HCEC 1CT (cell line): Measurements from ENCODE around the gene CDH18.
A peak's percentile ranks its signal among the peaks of the same experiment; 100 is the strongest.
"Not testable (repeated sequence)": the region's sequence is repeated elsewhere in the genome, so short reads cannot be mapped to it uniquely, and the experiment has no call there.

Experiments
- DNase-seq: peaks from one replicate; pipeline ENCODE4 v3.0.0-alpha.2; 2017

CDH18 gene

DNA sequence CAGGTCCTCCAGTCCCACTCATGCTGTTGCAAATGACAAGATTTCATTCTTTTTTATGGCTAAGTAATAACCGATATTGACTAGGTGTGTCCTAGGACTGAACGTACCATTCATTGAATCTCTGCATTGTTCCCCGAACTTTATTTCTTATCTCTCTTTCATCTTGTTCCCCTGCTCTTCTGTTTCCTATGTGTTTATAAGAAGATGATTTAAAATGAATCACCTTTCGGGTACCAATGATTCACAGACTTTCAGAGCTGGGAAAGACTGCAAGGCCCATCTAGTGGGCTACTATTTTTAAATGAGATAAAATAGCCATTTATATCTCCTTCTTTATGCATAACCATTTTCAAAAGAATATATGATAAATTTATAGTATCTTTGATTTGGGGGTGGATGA, 133.0 kb downstream of the CDH18 start:
- peak; percentile 69 for DNase-seq

DNA sequence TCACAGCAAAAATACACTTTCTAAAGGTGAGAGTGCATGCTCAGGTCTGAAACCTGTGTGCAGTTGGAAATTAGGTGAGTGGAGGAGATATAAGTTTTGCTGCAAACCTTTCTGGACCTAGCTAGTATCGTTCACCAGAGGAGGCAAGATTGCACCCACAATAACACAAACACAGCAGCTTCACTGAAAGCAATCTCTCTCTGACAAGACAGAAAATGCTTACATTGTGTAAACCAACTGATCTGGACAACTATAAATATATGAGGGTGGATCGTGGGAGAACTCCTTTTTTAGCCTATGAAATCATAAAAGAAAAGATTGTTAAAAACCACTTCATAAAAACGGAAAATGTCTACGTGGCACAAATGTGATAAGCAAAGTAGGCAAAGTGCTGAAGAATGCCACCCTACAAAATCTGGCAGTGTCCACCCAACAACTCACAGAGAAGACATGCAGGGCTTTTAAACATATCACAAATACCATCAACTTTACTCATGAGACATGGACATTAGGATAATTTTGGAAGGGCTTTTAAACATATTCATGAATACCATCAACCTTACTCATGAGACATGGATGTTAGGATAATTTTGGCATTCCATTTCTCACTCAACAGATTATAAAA, 134.3 kb downstream of the CDH18 start:
- peak; percentile 90 for DNase-seq

DNA sequence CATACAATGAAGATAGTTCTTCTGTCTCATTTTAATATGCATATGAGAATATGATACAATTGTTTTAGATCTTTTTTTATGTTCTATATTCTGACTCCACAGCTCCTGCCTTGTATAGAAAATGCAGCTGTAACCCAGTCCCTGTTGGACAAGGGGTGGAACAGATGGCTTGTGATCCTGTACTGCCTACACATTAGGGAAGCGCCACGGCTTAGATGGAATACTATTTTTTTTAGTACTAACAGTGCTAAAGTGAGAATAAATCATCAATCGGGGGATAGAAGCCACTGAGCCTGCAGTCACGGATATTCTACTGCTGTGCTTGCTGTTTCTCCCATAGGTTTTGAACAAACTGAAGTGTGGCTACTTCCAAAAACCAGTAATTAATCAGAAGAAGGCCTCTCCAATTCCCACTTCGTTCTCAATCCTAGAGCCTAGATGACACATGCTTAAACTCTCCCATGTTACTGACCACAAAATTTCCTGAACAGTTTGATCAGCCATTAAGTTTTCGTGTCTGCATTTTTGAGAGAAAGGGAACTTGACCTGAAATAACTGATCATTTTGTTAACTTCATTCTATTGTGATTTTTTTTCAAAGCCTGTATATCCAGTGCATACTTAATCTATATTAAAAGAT, 150.3 kb downstream of the CDH18 start:
- peak; percentile 39 for DNase-seq

DNA sequence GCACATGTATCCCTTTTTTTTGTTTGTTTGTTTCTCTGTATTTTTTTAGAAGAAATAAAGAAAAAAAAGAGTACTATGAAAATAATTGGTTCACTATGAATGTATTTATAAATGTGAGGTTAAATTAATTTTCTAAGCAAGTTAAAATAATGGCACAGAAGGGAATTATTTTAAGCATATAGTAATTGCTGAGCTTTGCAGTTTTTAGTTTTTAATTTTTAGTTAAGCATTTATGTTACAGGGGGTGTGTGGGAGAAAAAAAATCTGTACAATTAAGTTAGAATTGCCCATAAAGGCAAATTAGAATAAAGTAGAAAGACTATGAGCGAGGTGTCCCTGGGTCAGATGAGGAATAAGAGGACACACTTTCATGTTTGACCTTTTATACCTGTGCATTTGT, 152.6 kb downstream of the CDH18 start:
- no peak for DNase-seq

DNA sequence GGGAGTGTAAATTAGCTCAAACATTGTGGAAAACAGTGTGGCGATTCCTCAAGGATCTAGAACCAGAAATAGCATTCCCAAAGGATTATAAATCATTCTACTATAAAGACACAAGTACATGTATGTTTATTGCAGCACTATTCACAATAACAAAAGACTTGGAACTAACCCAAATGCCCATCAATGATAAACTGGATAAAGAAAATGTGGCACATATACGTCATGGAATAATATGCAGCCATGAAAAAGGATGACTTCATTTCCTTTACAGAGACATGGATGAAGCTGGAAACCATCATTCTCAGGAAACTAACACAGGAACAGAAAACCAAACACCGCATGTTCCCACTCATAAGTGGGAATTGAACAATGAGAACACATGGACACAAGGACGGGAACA, 175.3 kb downstream of the CDH18 start:
- not testable (repeated sequence) for DNase-seq

DNA sequence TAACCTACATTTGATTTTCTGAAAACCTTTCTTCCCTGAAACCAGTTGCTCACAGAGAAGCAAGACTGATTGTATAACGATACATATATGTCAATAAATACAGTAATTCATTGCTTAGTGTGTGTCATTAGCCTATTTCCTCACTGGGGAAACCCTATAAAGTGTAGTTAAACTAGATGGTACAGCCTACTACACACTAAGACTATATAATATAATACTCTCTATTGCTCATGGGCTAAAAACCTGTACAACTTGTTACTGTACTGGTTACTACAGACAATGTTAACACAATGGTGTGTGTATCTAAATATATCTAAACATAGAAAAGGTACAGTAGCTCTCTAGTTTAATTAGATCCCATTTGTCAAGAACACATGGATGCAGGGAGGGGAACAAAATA, 181.2 kb downstream of the CDH18 start:
- no peak for DNase-seq

DNA sequence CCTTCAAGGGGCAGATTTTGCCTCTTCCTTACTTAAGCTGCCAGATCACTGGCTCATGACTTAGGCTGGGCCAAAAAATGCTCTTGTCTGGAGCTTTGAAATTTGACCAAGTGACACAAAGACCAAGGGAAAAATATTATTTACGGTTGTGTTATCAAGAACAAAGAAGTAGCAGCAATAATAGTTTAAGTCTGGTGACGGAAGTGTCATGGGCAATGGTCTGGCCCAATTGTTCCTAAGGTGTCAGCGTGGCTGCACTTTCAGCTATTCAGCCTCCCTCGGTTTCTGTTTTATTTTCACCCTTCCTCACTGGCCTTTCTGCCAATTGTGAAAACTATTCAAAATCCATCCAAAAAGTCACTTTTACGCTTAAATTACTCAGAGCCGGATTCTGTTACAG, 185.3 kb downstream of the CDH18 start:
- no peak for DNase-seq

DNA sequence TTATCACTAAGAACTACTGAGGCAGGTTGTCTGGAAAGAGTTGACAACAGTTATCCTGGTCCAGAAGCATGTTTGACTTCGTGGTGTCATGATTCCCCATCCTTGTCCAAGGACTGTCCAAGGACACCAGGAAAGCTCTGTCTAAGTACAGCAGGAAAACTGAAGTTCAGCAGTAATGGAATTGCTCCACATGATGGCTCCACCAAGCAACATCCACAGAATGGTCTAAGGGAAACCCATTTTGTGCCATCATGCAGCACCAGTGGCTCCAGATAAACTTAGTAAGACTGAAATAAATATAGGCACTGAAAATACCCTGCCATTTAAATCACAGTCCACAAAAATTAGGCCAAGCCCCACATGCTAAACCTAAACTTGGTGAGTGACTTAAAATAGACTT, 192.8 kb downstream of the CDH18 start:
- DNase-seq: peak; percentile 61

DNA sequence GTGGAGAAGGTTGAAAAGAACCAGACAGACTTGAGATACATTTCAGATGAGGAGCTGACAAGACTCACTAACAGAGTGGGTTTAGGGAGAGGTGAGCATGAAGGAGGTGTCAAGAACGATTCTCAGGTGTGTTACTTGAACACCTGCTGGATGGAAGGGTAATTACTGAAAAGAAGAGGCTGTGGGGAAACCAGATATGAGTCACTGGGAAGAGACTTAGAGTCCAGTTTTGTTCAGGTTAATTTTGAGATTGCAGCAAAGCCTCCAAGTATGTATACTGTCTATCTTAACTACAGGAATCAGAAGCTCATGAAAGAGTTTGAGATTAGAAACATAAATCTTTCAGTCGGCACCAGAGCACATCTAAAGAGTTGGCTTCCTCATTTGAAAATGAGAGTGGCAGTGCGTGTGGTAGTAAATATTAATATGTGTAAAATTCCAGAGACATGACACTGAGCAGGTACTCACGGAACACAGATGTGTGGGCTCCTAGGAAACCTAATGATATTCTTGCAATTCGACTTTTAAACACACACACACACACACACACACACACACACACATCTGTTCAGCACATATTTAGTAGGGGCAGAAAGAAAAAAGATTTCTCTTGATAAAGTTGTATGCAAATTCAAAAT, 197.1 kb downstream of the CDH18 start:
- DNase-seq: peak; percentile 10

DNA sequence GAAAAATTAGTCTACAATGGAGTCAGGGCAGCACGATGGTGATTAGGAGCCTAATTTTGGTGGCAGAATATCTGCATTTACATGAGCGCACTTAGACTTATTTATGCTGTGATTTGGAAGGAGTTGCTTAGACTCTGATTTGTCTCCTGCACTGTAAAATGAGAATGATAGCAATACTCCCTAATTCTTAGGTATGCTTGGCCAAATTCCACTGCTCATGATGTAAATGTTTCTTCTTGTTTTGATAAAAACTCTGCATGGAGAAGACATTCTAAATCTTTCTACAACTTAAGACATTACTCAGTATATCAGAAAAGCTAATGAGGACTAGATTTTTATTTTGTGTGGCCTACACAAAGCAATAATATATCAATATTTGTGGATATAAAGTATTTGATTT, 205.4 kb downstream of the CDH18 start:
- no peak for DNase-seq

DNA sequence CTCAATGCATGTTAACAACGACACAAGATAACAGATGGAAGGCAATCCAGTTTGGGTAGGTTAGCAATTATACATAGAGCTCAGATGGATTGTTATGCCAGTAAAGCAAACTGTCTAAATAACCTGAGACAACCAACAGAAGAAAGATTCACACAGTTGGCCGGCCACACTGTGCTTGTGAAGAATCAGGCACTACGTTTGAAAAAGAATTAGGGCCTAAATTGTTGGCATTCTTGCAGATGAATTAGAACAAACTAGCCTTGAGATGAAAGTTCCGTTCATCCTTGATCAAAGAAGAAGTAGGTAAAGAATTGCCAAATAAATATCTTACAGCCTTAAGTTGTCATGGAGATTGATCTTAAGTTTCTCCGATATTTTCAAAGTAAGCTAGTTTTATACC, 210.6 kb downstream of the CDH18 start:
- DNase-seq: no peak

DNA sequence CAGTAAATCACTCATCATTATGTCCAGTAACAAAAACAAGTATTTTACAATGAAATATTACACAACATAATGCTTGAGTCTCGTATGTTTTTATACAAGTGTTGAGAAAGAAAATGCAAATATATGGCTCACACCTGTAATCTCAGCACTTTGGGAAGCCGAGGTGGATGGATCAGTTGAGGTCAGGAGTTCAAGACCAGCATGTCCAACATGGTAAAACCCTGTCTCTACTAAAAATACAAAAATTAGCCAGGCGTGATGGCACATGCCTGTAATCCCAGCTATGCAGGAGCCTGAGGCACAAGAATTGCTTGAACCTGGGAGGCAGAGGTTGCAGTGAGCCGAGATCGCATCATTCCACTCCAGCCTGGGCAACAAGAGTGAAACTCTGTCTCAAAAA, 211.1 kb downstream of the CDH18 start:
- not testable (repeated sequence) for DNase-seq

DNA sequence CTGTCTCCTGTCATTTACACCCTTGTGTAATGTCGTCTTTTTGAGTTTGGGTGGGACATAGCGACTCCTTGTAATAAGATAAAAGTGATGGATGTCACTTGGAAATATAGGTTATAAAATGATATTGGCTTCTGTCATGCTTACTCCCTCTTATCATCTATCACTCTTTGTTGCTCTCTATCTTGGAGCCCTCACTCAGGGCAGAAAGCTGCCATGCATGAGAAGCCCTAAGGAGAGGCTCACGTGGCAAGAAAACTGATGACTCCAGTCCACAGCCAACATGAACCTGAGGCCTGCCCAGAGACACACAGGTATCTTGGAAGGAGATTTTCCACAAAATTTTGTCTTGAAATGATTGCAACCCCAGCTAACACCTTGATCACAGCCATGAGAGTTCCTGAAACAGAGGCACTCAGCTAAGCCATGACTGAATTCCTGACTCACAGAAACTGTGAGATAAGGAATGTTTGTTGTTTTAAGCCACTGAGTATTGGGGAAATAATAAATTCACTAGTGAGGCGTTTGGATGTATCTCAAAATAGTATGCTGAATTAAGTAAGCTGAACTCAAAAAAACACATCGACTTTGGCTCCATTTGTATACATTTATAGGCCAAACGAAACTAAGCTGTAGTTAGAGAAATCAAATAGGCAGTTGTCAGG, 216.7 kb downstream of the CDH18 start:
- DNase-seq: peak; percentile 43

DNA sequence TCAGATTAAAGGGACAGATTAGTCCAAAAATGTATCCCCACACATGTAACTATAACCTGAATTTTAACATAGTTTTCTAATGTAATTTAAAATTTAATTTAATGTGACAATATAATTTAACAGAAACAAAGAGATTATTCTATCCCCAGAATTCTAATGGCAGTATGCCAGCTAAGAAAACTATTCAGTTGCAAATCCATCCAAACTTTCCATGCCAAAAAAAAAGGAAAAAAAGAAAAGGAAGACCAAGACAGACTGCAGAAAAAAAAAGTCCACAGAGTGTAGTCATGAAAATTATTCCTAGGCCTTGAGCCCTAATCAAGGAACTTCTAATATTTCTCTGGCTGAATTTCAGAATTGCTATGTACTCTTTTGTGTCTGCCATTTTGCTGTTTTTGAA, 217.6 kb downstream of the CDH18 start:
- DNase-seq: no peak

DNA sequence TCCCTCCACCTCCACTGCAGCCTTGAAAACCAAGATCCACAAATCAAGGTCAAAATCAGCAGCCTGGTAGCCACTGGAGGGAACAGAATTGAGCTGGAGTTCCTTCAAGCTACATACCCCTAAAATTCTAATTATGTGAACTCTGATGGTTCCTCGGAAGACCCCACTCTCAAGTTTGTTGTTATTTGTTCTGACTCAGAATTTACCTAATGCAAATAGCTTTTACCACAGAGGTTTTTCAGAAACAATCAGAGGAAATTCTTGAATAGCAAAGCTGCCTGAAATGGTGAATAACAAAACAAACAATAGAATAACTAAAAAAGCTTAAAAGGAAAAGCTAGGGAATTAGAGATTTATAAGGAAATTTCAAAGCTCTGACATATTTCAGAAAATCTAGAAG, 220.0 kb downstream of the CDH18 start:
- no peak for DNase-seq

DNA sequence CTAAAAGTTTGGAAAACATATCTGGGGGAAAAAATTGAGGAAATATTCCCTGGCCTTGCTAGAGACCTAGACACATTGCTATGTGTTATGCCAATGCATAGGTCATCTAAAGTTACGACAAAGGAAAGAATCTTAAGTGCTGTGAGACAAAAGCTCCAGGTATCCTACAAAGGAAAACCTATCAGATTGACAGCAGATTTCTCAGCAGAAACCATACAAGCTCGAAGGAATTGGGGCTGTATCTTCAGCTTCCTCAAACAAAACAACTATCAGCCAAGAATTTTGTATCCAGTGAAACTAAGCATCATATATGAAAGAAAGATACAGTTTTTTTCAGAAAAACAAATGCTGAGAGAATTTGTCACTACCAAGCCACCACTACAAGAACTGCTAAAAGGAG, 234.4 kb downstream of the CDH18 start:
- no peak for DNase-seq

DNA sequence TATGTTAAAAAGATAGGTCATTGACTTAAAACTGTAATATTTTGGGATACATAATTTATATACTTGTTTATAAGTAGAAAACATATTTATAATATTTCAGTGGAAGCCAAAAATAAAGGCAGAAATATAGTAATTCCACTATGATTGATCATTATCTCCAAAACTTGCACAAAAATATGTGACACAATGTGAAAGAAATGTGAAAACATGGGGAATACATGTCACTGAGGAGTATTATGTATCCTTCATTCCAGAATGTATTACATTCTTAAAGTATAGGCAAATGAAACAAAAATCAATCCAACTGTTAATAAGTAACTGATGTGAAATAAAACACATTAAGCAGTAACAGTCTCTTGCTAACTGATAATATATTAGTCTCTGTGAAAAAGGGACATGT, 236.7 kb downstream of the CDH18 start:
- no peak for DNase-seq

DNA sequence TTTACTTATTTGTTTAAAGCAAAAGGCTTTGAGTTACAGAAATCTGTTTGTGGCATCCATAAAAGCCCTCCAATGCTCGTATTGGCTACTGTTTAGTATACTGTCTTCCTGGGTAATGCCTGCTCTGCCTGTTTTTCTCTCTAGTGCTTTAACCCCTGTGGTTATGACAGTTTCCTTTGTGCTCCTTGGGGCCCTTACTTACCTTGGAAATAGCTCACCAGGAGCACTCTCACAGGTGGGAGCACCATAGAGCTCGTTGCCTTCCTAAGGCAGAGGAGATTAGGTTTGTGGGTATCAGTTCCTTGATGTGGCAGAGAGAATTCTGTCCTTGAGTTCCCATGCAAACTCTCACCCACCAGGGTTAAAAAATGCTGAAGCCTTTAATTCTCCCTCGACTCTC, 242.8 kb downstream of the CDH18 start:
- no peak for DNase-seq

DNA sequence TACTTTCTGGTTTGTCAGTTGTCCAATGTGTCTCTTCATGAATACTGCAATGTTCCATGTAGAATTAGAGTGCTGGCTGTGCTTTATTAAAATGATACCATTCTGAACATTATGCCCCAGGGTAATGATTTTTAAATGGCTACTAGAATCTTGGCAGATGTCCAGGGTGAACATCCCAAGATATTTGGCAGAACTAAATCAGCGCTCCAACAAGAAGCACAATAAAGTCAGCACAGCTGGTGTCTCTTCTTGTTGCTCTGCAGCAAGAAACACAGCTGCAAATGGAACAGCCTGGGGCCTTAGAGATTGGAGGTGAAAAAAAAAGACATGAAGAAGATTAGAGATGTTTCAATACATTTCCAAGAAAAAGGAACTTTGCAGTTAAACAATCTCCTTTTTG, 248.3 kb downstream of the CDH18 start:
- DNase-seq: no peak

DNA sequence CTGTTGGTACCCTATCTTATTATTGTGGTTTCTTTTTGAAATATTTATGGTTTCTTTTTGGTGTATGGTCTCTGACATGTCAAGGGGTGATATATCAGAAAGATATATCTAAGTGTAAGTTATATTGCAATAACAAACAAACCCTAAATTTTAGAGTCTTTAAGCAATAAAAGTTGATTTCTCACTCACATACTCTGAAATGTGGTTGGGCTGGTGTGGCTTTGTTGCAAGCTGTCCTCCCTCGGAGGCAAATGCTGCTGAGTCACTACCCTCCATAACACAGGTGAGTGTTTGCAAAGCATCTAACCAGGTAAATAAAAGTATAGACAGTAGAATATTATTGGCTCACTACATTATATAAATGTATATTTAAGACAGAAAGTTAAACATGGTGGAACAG, 253.2 kb downstream of the CDH18 start:
- DNase-seq: no peak

DNA sequence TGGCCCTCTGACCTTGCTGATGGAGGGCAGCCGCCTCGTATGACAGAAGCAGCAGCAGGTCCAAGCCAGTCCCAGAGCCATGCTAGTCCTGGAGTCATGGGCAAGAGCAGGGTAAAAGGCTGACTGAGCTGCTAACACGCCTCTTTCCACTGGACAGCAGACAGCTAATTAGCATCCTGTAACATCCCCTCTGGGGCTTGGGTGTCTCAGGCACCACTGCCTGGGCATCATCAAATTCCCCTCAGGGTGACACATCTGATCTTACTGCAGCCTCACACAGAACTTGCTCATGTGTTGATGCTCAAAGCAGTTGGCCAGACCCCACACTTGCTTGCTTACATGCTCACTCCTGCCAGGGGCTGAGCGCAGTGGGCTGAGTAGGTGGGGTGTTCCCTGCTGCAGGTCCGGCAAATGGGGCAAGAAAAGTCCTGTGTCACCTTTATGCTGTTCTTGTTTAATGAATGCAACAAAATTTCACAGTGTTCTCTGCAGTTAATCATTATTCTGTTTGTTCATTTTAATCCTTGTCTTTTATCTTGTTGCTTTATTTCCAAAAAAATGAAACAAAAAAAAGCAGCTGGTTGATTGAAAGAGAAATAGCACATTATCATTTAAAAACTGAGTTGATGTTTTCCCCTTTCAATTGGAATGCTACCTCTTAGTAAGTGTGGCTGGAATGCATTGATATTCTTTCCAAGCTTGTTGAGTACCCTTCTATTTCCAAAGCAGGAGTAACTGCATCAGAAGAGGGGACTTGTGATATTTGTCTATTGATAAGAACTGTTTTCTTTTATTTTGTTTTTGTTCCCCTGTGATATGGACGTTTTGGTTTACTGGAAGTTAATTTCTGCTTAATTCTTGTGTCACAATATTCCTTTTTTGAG, 254.1 kb downstream of the CDH18 start:
- no peak for DNase-seq

DNA sequence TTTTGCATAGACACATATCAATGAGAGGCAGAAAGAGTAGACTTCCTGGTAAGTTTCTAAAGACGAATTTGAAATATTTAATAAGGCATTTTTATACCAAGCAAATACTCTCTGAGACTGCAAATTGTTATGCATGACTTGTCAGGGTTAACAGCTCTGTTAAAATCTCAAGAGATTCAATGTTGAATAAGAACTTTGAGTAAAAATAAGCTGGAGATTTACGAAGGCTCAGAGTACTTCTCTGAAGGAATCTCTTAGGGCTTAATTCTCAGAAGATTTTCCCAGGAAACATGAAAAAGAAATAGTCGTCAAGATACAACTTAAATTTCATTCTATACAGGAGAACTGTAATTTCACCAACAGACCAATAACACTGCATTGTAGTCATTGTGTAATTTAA, 259.4 kb downstream of the CDH18 start:
- no peak for DNase-seq

DNA sequence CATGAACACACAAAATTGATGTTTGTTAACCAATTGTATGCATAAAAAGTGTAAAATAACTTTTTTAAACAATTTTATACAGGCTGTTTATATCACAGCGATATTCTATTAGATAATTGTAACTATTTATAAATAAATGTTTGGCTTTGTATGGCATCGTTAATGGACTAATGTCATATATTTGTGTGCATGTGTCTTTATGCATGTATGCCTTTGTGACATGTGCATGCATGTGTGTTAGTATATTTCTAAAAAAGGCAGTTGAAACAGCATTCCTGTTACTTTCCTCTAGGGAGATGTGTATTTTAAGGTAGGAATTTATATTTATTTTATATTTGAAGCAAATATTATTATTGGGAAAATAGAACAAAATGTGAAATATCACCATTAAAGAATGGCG, 268.9 kb downstream of the CDH18 start:
- no peak for DNase-seq
